ENCODE data around the gene TCERG1L. TPM values are rescaled to one million over a fixed set of nuclear protein-coding genes. Genes with fewer than 3 reads are reported as not detected.

Gene TCERG1L
- total RNA-seq, 4 donors from 2014 or later = 0.42 to 1.3 TPM; not detected in 2

- no peak overlapping the region for H3K27ac ChIP-seq
- peaks cover 0 to 17% (median 0%) of the 10 kb centered on the region in 4 donors for H3K4me1 ChIP-seq
- WGBS, 2 donors = 74 to 78% methylated on average over 8 of the region's 8 CpGs
- H3K27me3 ChIP-seq = no peaks in the 10 kb centered on the region
- no peak overlapping the region for H3K4me3 ChIP-seq
- no peaks in the 10 kb centered on the region for H3K9me3 ChIP-seq
- no peak for TF ChIP-seq CTCF (IDR thresholded peaks at IDR 0.05)
- no peak for TF ChIP-seq POLR2A (IDR thresholded peaks at IDR 0.05)
- no peak for TF ChIP-seq EP300 (IDR thresholded peaks at IDR 0.05)
- H3K36me3 ChIP-seq = no peaks in the 10 kb centered on the region
- DNase-seq (ENCODE audit: low spot score in 2 of 2) = no peak
Measured at GRCh38 chr10:131132681-131133080, 178.8 kb downstream of the TCERG1L start.

GRCh38 chr10:131131726-131132591 is 179.6 kb downstream of the TCERG1L start:
- DNase-seq (ENCODE audit: low spot score in 2 of 2) = no peak
- H3K9me3 ChIP-seq = no peaks in the 10 kb centered on the region
- WGBS, 2 donors = 38 to 56% methylated on average over 24 to 25 of the region's 25 CpGs
- H3K4me3 ChIP-seq = no peak overlapping the region
- TF ChIP-seq CTCF (IDR thresholded peaks at IDR 0.05) = no peak
- TF ChIP-seq EP300 (IDR thresholded peaks at IDR 0.05) = no peak
- TF ChIP-seq POLR2A (IDR thresholded peaks at IDR 0.05) = no peak
- no peaks in the 10 kb centered on the region for H3K36me3 ChIP-seq
- peaks cover 0 to 17% (median 0%) of the 10 kb centered on the region in 4 donors for H3K4me1 ChIP-seq
- no peak overlapping the region for H3K27ac ChIP-seq
- H3K27me3 ChIP-seq = no peaks in the 10 kb centered on the region

- no peak for DNase-seq (ENCODE audit: low spot score in 2 of 2)
- peaks cover 0 to 17% (median 0%) of the 10 kb centered on the region in 4 donors for H3K4me1 ChIP-seq
- 90 to 91% methylated on average over 7 of the region's 7 CpGs for WGBS, 2 donors
- no peak overlapping the region for H3K4me3 ChIP-seq
- no peak overlapping the region for H3K27ac ChIP-seq
- H3K27me3 ChIP-seq = no peaks in the 10 kb centered on the region
- H3K9me3 ChIP-seq = no peaks in the 10 kb centered on the region
- no peak for TF ChIP-seq CTCF (IDR thresholded peaks at IDR 0.05)
- TF ChIP-seq EP300 (IDR thresholded peaks at IDR 0.05) = no peak
- TF ChIP-seq POLR2A (IDR thresholded peaks at IDR 0.05) = no peak
- no peaks in the 10 kb centered on the region for H3K36me3 ChIP-seq
Measured at GRCh38 chr10:131130025-131130424, 181.5 kb downstream of the TCERG1L start.

- TF ChIP-seq CTCF (IDR thresholded peaks at IDR 0.05) (no peak), POLR2A (IDR thresholded peaks at IDR 0.05) (no peak), EP300 (IDR thresholded peaks at IDR 0.05) (no peak)
- Histone ChIP-seq H3K36me3 (no peaks in the 10 kb centered on the region), H3K27me3 (no peaks in the 10 kb centered on the region), H3K9me3 (no peaks in the 10 kb centered on the region), H3K4me3 (no peak overlapping the region), H3K27ac (no peak overlapping the region), H3K4me1 (peaks cover 0 to 17% (median 0%) of the 10 kb centered on the region in 4 donors)
- no peak for DNase-seq (ENCODE audit: low spot score in 2 of 2)
- 82 to 85% methylated on average over 6 of the region's 6 CpGs for WGBS, 2 donors
Measured at GRCh38 chr10:131129544-131129943, 182.0 kb downstream of the TCERG1L start.

GRCh38 chr10:131128731-131129130 is 182.8 kb downstream of the TCERG1L start:
- Histone ChIP-seq H3K4me3 (no peak overlapping the region), H3K36me3 (no peaks in the 10 kb centered on the region), H3K9me3 (no peaks in the 10 kb centered on the region), H3K27me3 (no peaks in the 10 kb centered on the region), H3K4me1 (peaks cover 0 to 17% (median 0%) of the 10 kb centered on the region in 4 donors), H3K27ac (no peak overlapping the region)
- no peak for TF ChIP-seq POLR2A (IDR thresholded peaks at IDR 0.05)
- no peak for TF ChIP-seq CTCF (IDR thresholded peaks at IDR 0.05)
- no peak for TF ChIP-seq EP300 (IDR thresholded peaks at IDR 0.05)
- 83 to 89% methylated on average over 8 of the region's 8 CpGs for WGBS, 2 donors
- DNase-seq (ENCODE audit: low spot score in 2 of 2) = no peak

Data from tibial nerve (tissue), 4 donors.